HG03342 (cell line): ENCODE measurements around the gene MRFAP1L1.

Experiments used
- ATAC-seq: cut with Tn5 transposase; IDR thresholded peaks from one replicate; pipeline ENCODE4 v1.9.1; 2021; ENCODE audit warnings: mild to moderate bottlenecking, moderate library complexity; ENCODE audit not compliant: unreplicated experiment

Gene MRFAP1L1

DNA sequence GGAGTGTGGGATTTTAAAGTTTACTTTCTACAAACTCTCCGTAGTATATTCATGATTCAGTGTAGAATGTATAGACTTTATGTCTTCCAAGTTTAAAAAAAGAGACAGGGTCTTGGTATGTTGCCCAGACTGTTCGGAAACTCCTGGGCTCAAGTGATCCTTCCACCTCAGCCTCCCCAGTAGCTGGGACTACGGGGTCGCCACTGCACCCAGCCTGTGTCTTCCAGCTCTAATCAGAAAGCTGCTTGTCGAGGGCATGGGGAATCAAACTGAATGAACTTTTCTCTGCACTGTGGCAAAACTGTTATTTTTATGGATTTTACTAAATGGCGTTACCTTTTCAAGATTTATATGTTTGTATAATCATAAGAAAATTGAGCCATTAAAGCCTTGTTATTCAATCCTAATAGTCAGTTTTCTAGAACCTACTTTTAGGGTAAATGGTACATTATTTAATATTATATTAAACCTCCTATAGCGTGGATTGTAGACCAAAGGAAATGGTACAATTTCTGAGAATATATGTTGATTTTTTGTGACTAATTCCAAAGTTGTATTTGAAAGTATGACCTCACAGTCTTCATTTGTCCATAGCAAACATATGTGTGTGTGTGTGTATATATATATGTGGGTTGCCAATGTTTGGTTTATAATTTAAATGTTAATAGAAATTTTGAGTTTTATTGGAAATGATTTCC lies 7.4 kb upstream of the MRFAP1L1 start:
- no peak for ATAC-seq

DNA sequence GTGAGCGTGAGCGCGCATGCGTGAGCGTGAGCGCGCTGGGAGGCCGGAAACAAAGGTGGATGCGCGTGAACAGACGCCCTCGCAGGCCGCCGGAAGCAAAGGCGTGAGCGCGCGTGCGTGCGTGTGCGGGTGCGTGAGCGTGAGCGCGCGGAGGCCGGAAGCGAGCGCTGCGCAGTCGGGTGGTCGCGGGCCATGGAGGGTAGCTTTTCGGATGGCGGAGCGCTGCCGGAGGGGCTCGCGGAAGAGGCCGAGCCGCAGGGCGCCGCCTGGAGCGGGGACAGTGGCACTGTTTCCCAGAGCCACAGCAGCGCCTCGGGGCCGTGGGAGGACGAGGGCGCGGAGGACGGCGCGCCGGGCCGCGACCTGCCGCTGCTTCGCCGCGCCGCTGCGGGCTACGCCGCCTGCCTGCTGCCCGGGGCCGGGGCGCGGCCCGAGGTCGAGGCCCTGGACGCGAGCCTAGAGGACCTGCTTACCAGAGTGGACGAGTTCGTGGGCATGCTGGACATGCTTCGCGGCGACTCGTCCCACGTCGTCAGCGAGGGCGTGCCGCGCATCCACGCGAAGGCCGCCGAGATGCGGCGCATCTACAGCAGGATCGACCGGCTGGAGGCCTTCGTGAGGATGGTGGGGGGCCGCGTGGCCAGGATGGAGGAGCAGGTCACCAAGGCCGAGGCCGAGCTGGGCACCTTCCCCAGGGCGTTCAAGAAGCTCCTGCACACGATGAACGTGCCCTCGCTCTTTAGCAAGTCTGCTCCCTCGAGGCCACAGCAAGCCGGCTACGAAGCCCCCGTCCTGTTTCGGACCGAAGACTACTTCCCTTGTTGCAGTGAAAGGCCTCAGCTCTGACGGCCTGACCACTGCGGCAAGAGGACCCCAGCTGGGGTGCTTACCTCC lies 6.6 kb upstream of the MRFAP1L1 start, which contains the start of gene BLOC1S4:
Gene BLOC1S4 (plus strand): TSS at position 157 of the 894 bp plus-strand sequence. CDS start 36 bp downstream, at position 193.
- ATAC-seq = peak; percentile 76

DNA sequence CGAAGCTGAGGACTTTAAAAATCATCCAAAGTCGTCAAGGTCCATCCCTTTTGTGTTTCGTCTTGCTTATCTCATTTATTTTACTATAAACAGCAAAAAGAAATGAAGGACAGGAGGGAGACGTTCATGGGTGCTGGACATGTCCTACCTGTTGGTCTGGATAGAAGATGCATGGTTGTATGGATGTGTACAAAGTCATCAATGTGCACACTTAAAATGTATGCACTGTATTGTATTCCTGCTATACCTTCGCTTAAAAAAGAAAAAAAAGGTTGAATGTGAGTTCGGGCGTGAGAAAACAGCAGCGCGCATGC lies 6.0 kb upstream of the MRFAP1L1 start:
- ATAC-seq = no peak

DNA sequence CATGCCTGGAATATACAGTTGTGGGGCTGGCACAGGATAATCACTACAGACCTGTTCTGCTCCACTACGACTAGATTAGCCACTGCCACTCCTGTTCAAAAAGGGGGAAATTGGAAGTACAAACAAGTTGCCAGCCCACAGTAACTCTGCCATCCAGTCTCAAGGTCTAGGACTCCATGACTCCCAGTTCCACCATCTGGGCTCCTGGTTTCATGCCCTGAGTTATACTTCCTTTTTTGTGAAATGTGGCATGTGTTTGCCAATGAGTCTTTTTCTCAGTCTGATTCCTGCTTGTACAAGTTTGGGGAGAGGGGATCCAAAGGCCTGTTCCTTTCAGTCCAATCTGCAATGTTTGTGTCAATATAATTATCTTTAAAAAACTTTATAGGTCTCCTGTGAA lies 5.3 kb upstream of the MRFAP1L1 start:
- no peak for ATAC-seq

DNA sequence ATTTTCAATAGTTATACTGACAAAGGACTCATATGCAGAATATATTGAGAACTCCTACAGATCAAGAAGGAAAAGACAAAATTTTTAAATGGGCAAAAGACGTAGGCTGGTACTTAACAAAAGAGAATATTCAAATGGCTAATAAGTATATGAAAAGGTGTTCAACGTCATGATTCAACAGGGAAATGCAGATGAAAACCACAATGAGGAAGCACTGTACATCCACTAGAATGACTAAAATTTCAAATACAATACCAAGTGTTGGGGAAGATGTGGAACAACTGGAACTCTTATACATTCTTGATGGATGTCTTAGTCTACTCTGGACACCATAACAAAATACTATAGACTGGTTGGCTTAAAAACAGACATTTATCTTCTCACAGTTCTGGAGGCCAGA lies 1.3 kb upstream of the MRFAP1L1 start:
- ATAC-seq = no peak

DNA sequence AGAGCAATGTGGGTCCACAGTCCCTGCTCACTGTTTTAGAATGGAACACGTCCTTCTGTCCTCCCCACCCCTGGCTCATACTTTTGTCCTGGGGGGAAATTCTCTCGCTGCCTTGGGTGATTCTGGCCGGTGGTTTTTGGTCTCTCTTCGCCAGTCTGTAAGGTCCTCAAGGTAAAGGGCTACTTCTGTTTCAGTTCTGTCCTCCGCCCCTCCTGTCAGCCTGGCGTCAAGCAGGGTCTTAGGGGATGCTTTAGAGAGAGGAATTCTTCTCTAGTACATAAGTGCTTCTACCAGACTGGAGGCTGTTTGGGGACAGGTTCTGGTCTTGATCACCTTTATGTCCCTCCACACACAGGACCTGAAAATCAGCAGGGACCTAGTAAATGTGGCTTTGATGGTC lies 617 bp upstream of the MRFAP1L1 start:
- no peak for ATAC-seq

DNA sequence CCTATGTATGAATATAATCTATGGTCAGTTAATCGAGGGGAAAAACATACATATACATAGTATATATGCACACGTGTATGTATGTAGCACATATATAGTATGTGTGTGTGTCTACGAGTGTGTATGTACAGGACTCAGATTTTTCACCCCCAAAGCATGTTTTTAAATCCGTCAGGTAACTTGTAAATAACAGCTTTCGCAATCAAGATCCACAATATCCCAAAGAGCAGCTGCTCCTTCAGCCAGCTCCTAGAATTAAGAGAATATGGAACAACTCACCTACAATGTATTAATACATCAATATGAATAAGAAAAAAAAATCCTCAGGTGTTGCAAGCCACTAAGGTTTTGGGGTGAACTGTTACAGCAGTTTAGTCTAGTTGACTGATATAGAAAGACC lies 3.5 kb downstream of the MRFAP1L1 start:
- no peak for ATAC-seq

DNA sequence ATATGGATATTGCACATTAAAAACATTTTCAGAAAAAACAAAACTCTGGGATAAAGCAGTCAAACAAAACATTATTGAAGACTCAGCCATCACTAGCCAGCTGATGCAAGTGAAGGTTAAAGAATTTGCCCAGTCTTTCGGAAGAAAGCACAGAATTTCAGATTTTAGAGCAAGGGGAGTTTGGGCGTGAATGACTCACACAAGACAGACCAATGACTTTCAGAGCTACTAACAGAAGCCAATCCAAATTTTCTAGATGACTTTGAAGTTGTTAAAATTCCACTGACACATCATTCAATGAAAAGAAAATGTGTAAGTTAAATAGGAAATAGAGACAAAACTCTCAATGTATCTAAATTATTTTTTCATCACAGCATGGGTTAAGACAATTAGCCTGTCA lies 4.0 kb downstream of the MRFAP1L1 start:
- ATAC-seq = no peak

DNA sequence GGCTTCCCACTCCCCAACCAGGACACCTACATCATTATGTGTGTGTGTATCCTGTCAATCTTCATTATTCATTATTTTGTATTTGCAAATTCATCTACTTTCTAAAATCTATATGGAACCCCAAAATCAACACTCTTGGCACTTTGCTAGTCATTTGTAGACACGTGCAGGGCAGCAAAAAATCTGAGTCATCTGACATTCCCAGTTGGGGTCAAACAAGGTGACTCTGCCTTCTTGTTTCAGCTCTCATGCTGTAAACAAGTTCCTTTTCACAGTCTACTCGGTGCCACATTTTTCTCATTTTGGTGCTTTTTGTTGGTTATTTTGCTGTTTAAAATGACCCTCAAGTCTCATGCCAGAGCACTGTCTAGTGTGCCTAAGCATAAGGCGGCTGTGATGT lies 5.9 kb downstream of the MRFAP1L1 start:
- no peak for ATAC-seq

DNA sequence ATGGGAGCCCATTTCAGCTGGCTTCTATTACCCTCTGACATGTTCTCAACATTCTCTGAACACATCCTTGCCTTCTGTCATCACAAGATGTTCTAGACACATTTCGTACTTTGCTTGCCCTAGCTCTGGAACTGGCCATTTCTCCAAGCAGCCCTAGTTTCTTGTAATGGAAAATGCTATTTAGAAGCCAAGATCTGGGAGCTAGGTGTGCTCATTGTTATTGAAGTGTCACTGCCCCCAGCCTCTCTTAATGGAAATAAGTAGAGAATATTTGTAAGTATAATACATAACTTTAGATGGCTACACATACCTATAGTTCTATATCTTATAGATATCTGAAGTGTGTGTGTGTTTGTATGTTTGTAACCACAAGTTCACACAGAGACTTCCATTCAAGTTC lies 6.9 kb downstream of the MRFAP1L1 start:
- ATAC-seq = no peak

DNA sequence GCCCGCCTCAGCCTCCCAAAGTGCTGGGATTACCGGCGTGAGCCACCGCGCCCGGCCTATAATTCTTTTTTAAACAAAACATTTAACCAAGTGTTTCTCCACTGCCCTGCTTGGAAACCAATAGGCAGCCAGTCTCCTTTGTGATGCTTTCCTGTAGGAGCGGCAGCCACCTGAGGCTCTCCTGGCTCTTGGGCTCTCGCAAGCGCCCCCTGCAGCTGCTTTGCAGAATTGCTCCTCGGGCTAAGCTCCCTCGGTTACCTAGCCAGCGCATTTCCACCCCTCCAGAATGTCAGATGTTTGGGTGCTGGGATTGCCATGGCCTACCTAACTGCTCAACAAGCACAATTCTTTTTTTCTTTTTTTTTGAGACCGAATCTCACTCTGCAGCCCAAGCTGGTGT lies 8.3 kb downstream of the MRFAP1L1 start:
- no peak for ATAC-seq

DNA sequence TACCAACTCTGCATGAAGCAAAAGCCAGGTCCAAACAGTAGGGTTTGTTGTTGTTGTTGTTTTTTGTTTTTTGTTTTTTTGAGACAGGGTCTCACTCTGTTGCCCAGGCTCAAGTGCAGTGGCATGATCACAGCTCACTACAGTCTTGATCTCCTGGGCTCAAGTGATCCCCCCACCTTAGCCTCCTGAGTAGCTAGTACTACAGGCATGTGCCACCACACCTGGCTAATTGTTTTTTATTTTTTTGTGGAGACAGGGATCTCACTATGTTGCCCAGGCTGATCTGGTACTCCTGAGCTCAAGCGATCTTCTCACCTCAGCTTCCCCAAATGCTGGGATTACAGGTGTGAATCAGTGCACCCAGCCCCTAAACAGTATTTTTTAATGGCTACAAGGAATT lies 9.8 kb downstream of the MRFAP1L1 start:
- ATAC-seq = no peak

DNA sequence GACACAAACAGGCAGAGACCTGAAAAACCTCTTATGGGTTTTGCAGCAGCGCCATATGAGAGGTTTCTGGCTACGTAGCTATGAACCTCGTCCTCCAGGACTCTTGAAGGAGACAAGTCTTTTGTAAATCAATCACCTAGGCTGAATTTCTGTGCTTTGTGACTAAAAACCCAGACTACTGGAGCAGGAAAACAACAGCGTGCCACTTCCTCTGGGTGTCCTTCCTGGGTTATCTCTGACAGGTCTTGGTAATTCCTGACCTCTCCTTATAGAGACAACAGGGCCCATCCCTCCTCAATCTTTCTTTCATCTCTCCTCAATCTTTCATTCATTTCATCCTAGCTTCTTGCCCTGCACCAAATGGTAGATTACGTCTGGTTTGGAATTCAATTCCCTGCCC lies 10.3 kb downstream of the MRFAP1L1 start:
- ATAC-seq = no peak

DNA sequence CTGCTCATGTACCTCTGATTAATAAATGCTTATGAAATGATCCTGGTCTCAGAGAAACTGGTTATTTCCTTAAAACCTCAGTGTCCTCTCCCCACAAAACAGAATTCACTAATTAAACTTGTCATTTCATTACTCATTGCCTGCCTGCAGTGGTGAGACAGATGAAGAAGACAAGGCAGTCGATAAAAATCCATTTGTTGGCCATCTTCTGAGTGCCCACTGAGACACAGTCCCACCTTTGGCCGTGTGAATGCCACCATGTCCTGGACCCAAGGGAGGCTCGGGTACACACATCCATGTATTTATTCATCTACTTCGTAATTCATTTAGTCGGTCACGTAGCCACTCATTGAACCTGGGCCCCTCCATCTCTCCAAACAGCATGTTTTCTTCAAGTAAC lies 12.5 kb downstream of the MRFAP1L1 start:
- no peak for ATAC-seq

DNA sequence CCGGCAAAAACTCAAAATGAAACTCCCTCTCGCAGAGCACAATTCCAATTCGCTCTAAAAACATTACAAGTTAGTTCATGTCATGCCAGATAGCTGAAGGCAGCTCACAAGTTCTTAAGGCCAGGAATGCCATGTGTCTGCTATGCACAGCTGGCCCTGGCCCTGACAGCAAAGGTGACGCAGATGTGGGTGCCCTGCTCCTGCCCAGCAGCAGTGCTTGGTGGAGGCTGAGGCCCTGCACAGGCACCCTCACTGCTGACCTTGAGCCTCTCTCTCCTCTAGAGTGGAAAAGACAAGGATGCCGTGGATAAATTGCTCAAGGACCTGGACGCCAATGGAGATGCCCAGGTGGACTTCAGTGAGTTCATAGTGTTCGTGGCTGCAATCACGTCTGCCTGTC lies 13.1 kb downstream of the MRFAP1L1 start:
- no peak for ATAC-seq

DNA sequence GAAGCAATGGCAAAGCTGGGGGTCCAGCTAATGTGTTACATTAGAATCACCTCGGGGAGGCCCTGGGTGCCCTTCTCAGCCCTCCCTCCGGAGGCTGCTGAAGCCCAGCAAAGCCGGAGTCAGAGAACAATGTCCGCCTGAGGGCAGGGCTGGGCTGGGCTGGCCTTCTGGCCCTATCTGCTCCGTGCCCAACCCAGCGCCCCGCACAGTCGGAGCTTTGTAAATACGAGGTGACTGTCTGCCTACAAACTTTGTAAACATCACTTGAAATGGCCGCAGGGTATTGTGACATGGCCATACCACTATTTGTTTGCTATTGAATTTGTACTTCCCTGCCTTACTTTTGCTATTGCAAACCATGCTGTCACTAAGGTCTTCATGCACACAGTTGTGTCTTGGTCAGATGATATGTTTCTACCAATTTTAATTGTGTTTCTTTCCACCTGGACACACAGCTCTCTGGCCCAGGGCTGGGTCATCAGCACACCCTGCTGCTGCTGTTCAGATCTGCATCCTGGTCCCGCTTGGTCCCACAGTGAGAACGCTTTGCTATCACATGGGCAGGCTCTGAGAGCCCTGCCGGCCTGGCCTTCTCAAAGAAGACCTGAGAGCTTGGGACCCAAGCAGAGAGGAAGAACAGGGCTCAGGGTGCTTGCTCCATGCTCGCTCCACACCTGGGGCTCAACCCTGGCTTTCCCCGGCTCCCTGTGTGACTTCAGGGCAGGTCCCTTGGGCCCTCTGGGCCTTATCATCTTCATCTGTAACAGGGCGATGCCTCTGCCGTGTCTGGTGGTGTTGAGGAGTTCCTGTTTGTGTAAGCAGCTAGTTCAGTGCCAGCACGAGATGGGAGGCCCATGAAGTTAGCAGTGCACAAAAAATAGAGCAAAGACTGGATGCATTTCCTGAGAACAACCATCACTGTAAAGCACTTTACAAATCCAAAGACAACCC lies 13.7 kb downstream of the MRFAP1L1 start:
- ATAC-seq = no peak

DNA sequence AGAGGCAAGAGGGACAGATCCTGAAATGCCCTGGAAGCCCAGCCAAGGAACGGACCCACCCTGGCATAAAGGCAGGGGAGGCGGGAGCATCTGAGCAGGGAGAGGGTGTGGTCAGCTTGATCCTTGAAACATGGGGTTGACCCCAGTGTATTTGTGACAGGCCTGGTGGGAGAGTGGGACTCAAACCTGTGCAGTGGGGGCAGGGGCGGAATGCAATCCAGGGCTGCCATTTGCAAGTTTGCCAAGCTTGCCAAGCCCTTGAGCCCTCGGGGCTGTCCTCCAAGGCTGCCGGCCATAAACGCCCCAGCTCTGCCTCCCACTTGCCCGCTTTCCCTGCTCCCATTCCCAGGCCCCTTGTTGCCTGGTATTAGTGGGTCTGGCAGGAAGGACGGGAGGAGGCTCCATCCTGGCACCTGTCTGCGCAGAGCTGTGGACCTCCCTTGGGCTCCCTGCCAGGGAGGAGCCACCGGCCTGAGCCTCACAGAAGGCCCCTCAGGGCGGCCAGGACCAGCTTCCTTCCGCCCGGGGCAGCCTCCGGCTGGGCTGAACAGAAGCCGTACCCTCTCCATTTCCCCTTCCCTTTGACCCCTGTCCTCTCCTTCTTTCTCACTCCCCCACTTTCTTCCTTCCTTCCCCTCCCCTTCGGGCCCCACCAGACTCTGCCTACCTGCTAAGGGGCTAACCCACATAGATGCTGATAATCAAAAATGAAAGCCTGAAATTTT lies 15.3 kb downstream of the MRFAP1L1 start:
- ATAC-seq = no peak

DNA sequence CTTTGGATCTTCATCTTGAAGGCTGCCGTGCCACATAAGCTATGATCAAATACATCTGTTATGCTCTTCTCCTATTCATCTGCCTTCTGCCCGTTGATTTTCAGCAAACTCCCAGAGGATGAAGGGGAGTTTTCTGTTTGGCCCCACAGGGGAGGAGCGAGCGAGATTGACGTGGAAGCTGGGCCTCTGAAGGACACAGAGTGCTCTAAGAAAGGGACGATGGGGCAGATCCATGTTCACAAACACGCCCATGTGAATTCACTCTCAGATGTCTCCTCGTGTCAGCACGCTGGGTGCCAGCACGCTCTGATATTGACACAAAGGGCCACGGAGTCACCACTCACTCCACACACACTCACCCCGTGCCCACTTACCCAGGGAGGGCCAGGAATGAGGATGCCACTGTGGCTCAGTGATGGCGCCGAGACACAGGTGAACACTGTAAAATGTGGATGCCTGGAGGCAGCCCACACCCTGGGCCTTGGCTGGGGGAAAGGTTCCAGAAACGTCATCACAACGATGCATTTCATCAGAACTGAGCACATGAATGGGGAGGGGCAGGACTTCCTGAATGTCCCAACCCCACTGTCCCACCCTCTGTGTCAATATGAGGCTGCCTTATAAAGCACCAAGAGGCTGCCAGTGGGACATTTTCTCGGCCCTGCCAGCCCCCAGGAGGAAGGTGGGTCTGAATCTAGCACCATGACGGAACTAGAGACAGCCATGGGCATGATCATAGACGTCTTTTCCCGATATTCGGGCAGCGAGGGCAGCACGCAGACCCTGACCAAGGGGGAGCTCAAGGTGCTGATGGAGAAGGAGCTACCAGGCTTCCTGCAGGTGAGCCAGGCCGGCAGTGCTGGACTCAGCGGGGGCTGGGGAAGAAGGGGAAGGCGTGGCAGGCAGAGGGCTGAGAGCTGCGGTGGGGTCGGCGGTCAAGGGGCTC lies 16.2 kb downstream of the MRFAP1L1 start, which contains the start of gene S100P:
Gene S100P (plus strand): TSS at position 648 of the 946 bp plus-strand sequence. CDS start 55 bp downstream, at position 703.
- no peak for ATAC-seq

DNA sequence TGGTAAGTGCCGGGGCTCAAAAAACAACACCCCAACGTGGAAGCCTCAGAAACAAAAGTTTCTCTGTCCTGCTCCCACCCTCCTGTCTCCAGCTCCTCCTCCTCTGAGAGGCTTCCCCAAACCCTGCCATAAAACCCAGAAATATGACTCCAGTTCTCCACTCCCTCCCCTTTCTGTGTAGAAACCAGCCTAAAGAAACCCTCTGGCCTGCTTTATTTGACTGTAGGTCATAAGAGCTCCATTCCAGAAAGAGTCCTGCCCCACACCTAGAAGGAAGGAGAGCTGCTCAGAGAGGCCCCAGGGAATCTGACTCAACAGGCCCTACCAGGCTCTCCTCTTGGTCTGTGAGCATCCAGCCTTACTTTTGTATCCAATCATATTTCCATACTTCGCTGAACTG lies 16.9 kb downstream of the MRFAP1L1 start:
- no peak for ATAC-seq
